Vagina (tissue), 2 donors: ENCODE measurements around the gene ZNF248.

Source experiments
- CTCF ChIP-seq, 3 experiments: fragments of 450-650 bp in 2 of 3; fragments of 200-600 bp in 1 of 3; sonication (generic) in 1 of 3; IDR thresholded peaks; one replicate each; pipeline ENCODE4 v1.5.1; 2017 to 2019; ENCODE audit warnings: antibody characterized with exemption in 3 of 3, mild to moderate bottlenecking in 2 of 3, moderate library complexity in 2 of 3
- POLR2A ChIP-seq, 2 donors: fragments of 450-650 bp; IDR thresholded peaks; one replicate each; pipeline ENCODE4 v1.6.1; 2017; ENCODE audit warnings: antibody characterized with exemption in 2 of 2, mild to moderate bottlenecking in 2 of 2, moderate library complexity in 2 of 2

DNA sequence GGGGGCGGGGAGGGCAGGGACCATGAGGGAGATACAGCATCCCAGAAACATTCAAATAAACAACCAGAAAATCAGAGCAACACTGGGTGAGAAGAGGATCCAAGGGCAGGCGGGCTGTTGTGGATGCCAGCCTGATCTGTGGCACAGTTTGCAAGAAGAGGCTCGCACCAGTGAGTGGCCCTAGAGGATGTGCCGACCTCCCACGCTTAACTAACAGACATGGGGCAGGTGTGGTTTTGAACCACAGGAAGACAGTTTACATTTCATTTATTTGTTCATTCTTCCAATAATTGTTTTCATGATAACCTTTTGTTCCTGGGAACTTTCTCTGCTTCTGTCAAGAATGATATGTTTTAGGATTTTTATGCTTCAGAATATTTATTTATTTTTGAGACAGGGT, 115.6 kb downstream of the ZNF248 start:
- TF ChIP-seq CTCF (IDR thresholded peaks at IDR 0.05) (no peak), POLR2A (IDR thresholded peaks at IDR 0.05) (no peak)
